GM18511 (cell line): Measurements from ENCODE around the gene WDR76.
"Not testable (repeated sequence)": the region's sequence is repeated elsewhere in the genome, so short reads cannot be mapped to it uniquely, and the experiment has no call there.

Source experiments
- ATAC-seq: cut with Tn5 transposase; IDR thresholded peaks from one replicate; pipeline ENCODE4 v1.9.1; 2021; ENCODE audit warnings: mild to moderate bottlenecking, moderate library complexity; ENCODE audit not compliant: unreplicated experiment

The WDR76 gene

GRCh38 chr15:43826508-43827341 lies at the start of gene WDR76:
Gene WDR76 (plus strand): TSS chr15:43827002. CDS start chr15:43827033, 31 bp downstream.
- ATAC-seq = peak; percentile 57

GRCh38 chr15:43777267-43777914 lies 49.4 kb upstream of the WDR76 start:
- ATAC-seq = peak; percentile 63

GRCh38 chr15:43779016-43779415 lies 47.8 kb upstream of the WDR76 start:
- ATAC-seq = no peak

GRCh38 chr15:43789409-43789808 lies 37.4 kb upstream of the WDR76 start:
- ATAC-seq = no peak

GRCh38 chr15:43791993-43792760 lies 34.6 kb upstream of the WDR76 start, which contains the start of gene SERF2:
Gene SERF2 (plus strand): TSS chr15:43792320. CDS start chr15:43792377, 57 bp downstream.
- ATAC-seq = peak; percentile 83

GRCh38 chr15:43792761-43793476 lies 33.9 kb upstream of the WDR76 start:
- no peak for ATAC-seq

GRCh38 chr15:43793647-43794046 lies 33.2 kb upstream of the WDR76 start:
- no peak for ATAC-seq

GRCh38 chr15:43794269-43795037 lies 32.3 kb upstream of the WDR76 start:
- ATAC-seq = no peak

- ATAC-seq = no peak
Observed at GRCh38 chr15:43795197-43795596, 31.6 kb upstream of the WDR76 start.

GRCh38 chr15:43795997-43796396 lies 30.8 kb upstream of the WDR76 start:
- ATAC-seq = no peak

GRCh38 chr15:43796566-43796965 lies 30.2 kb upstream of the WDR76 start:
- no peak for ATAC-seq

- no peak for ATAC-seq
Observed at GRCh38 chr15:43799209-43799944, 27.4 kb upstream of the WDR76 start.

GRCh38 chr15:43799945-43800285 lies 26.9 kb upstream of the WDR76 start, which contains the start of gene SERINC4:
Gene SERINC4 (minus strand): TSS chr15:43800220. CDS start chr15:43799986, 234 bp downstream.
- no peak for ATAC-seq

GRCh38 chr15:43800286-43801141 lies 26.3 kb upstream of the WDR76 start, which contains the start of gene HYPK:
Gene HYPK (plus strand): TSS chr15:43800599. CDS start chr15:43800623, 24 bp downstream.
- ATAC-seq = peak; percentile 92

- not testable (repeated sequence) for ATAC-seq
Observed at GRCh38 chr15:43802676-43803075, 24.1 kb upstream of the WDR76 start.

GRCh38 chr15:43808435-43808950 lies 18.3 kb upstream of the WDR76 start:
- no peak for ATAC-seq

GRCh38 chr15:43808960-43809678 lies 17.7 kb upstream of the WDR76 start:
- peak; percentile 81 for ATAC-seq
